ENCODE measurements around the gene RNPEPL1.
"Not testable (repeated sequence)": the region's sequence is repeated elsewhere in the genome, so short reads cannot be mapped to it uniquely, and the experiment has no call there.

Gene RNPEPL1

GRCh38 chr2:240560084-240560479 lies 8.2 kb upstream of the RNPEPL1 start, which contains the start of gene DUSP28:
TSS of gene DUSP28 (plus strand) at chr2:240560357. CDS start at chr2:240560685, 328 bp downstream.
- Histone ChIP-seq H3K9me2 (replicated peaks; ENCODE audit: insufficient read depth, low read length) (no peaks in the 10 kb centered on the region), H2AFZ (ENCODE audit: low read depth, low read length, severe bottlenecking) (peak within 1 kb of the TSS; percentile 39), H3K27ac (ENCODE audit: low read depth, low read length) (peak within 1 kb of the TSS; percentile 96), H3K9me3 (ENCODE audit: insufficient read depth, low read length) (no peaks in the 10 kb centered on the region), H3K4me2 (ENCODE audit: low read depth, low read length, poor library complexity, severe bottlenecking) (peak within 1 kb of the TSS; percentile 93), H4K20me1 (ENCODE audit: low read depth, low read length) (no peaks in the 10 kb centered on the region), H3K36me3 (ENCODE audit: low read length) (0 out of 2 replicates have a peak, but pooled peaks cover 3% of the 10 kb centered on the region), H3K9ac (ENCODE audit: low read length) (peak within 1 kb of the TSS; percentile 99), H3K4me3 (ENCODE audit: insufficient read depth, low read length, poor library complexity, severe bottlenecking) (peak within 1 kb of the TSS; percentile 87), H3K27me3 (ENCODE audit: low read length) (no peaks in the 10 kb centered on the region), H3K79me2 (ENCODE audit: insufficient read depth, low read length) (peaks cover 57% of the 10 kb centered on the region), H3F3A (ENCODE audit: insufficient read depth) (peaks cover 18% of the 10 kb centered on the region)
- TF ChIP-seq CTCF (IDR thresholded peaks at IDR 0.05; ENCODE audit: insufficient read depth, low read length, poor library complexity, severe bottlenecking): no peak
- TF ChIP-seq EZH2phosphoT487 (conservative IDR thresholded peaks at IDR 0.05; ENCODE audit: low read length): no peak

GRCh38 chr2:240560480-240561324 lies 7.6 kb upstream of the RNPEPL1 start:
- no peaks in the 10 kb centered on the region for H3K9me3 ChIP-seq (ENCODE audit: insufficient read depth, low read length)
- peak overlapping the region; percentile 99 for H3K9ac ChIP-seq (ENCODE audit: low read length)
- H3K27ac ChIP-seq (ENCODE audit: low read depth, low read length): peak overlapping the region; percentile 96
- peaks cover 51% of the 10 kb centered on the region for H3K79me2 ChIP-seq (ENCODE audit: insufficient read depth, low read length)
- H3K4me3 ChIP-seq (ENCODE audit: insufficient read depth, low read length, poor library complexity, severe bottlenecking): peak overlapping the region; percentile 87
- peak overlapping the region; percentile 93 for H3K4me2 ChIP-seq (ENCODE audit: low read depth, low read length, poor library complexity, severe bottlenecking)
- no peaks in the 10 kb centered on the region for H3K9me2 ChIP-seq (replicated peaks; ENCODE audit: insufficient read depth, low read length)
- peaks cover 24% of the 10 kb centered on the region for H3F3A ChIP-seq (ENCODE audit: insufficient read depth)
- H3K27me3 ChIP-seq (ENCODE audit: low read length): no peaks in the 10 kb centered on the region
- H3K36me3 ChIP-seq (ENCODE audit: low read length): 0 out of 2 replicates have a peak, but pooled peaks cover 3% of the 10 kb centered on the region
- H4K20me1 ChIP-seq (ENCODE audit: low read depth, low read length): no peaks in the 10 kb centered on the region
- H2AFZ ChIP-seq (ENCODE audit: low read depth, low read length, severe bottlenecking): peak overlapping the region; percentile 39
- TF ChIP-seq EZH2phosphoT487 (conservative IDR thresholded peaks at IDR 0.05; ENCODE audit: low read length) (no peak), CTCF (IDR thresholded peaks at IDR 0.05; ENCODE audit: insufficient read depth, low read length, poor library complexity, severe bottlenecking) (no peak)

- H3F3A ChIP-seq (ENCODE audit: insufficient read depth): peaks cover 30% of the 10 kb centered on the region
- H2AFZ ChIP-seq (ENCODE audit: low read depth, low read length, severe bottlenecking): no peak overlapping the region
- 0 out of 2 replicates have a peak, but pooled peaks cover 3% of the 10 kb centered on the region for H3K36me3 ChIP-seq (ENCODE audit: low read length)
- no peaks in the 10 kb centered on the region for H4K20me1 ChIP-seq (ENCODE audit: low read depth, low read length)
- H3K79me2 ChIP-seq (ENCODE audit: insufficient read depth, low read length): peaks cover 43% of the 10 kb centered on the region
- peak overlapping the region; percentile 99 for H3K9ac ChIP-seq (ENCODE audit: low read length)
- no peaks in the 10 kb centered on the region for H3K27me3 ChIP-seq (ENCODE audit: low read length)
- TF ChIP-seq CTCF (IDR thresholded peaks at IDR 0.05; ENCODE audit: insufficient read depth, low read length, poor library complexity, severe bottlenecking): no peak
- TF ChIP-seq EZH2phosphoT487 (conservative IDR thresholded peaks at IDR 0.05; ENCODE audit: low read length): no peak
- H3K27ac ChIP-seq (ENCODE audit: low read depth, low read length): peak overlapping the region; percentile 57
- H3K4me3 ChIP-seq (ENCODE audit: insufficient read depth, low read length, poor library complexity, severe bottlenecking): peak overlapping the region; percentile 64
- H3K9me3 ChIP-seq (ENCODE audit: insufficient read depth, low read length): no peaks in the 10 kb centered on the region
- no peaks in the 10 kb centered on the region for H3K9me2 ChIP-seq (replicated peaks; ENCODE audit: insufficient read depth, low read length)
- peak overlapping the region; percentile 77 for H3K4me2 ChIP-seq (ENCODE audit: low read depth, low read length, poor library complexity, severe bottlenecking)
These were observed 6.8 kb upstream of the RNPEPL1 start for GRCh38 chr2:240561325-240561971.

GRCh38 chr2:240563231-240563630 lies 5.1 kb upstream of the RNPEPL1 start:
- H3K4me3 ChIP-seq (ENCODE audit: insufficient read depth, low read length, poor library complexity, severe bottlenecking); H3K9me3 ChIP-seq (ENCODE audit: insufficient read depth, low read length); H3K4me2 ChIP-seq (ENCODE audit: low read depth, low read length, poor library complexity, severe bottlenecking); H2AFZ ChIP-seq (ENCODE audit: low read depth, low read length, severe bottlenecking); H3K36me3 ChIP-seq (ENCODE audit: low read length); H4K20me1 ChIP-seq (ENCODE audit: low read depth, low read length); H3K27ac ChIP-seq (ENCODE audit: low read depth, low read length); H3K27me3 ChIP-seq (ENCODE audit: low read length); H3K9ac ChIP-seq (ENCODE audit: low read length); H3K9me2 ChIP-seq (replicated peaks; ENCODE audit: insufficient read depth, low read length): not testable (repeated sequence)
- Histone ChIP-seq H3K79me2 (ENCODE audit: insufficient read depth, low read length) (peaks cover 30% of the 10 kb centered on the region), H3F3A (ENCODE audit: insufficient read depth) (peaks cover 34% of the 10 kb centered on the region)
